Bronchial epithelial cell (primary cell): ENCODE measurements around the gene GALNT18. TPM values are rescaled to one million over a fixed set of nuclear protein-coding genes. Genes with fewer than 3 reads are reported as not detected.

Source experiments
- DNase-seq: peaks from one replicate; pipeline ENCODE4 v3.0.0-alpha.2; 2010; ENCODE audit warnings: low read depth
- FAIRE-seq: peaks from 2 replicates; lab custom pipeline; 2011; peaks lifted over from hg19 to GRCh38; lab: Jason Lieb, UNC
- H3K27me3 ChIP-seq: 2 replicates; pipeline ENCODE4 v1.5.1; 2011; ENCODE audit warnings: low read length; ENCODE audit not compliant: control insufficient read depth, insufficient read depth
- H3K36me3 ChIP-seq: 2 replicates; pipeline ENCODE4 v1.5.1; 2011; ENCODE audit warnings: low read length; ENCODE audit not compliant: control insufficient read depth, insufficient read depth
- H3K4me3 ChIP-seq: 2 replicates; pipeline ENCODE4 v1.5.1; 2011; ENCODE audit warnings: mild to moderate bottlenecking, low read depth, low read length, control low read depth
- CTCF ChIP-seq: IDR thresholded peaks from 2 replicates; pipeline ENCODE4 v1.5.1; 2011; ENCODE audit warnings: mild to moderate bottlenecking, moderate library complexity, low read length, control low read depth, inconsistent platforms; ENCODE audit not compliant: insufficient read depth, severe bottlenecking
- total RNA-seq: library from RNA; depleted of rRNA; stranded (reverse); fragments of >200 nt; gene quantifications from 2 replicates; pipeline ENCODE4 v1.2.1, GENCODE V29; 2014

GALNT18 gene
- total RNA-seq, 1 donor from 2014 or later, result 26.1 TPM

GRCh38 chr11:11320825-11321224 is 301.0 kb downstream of the GALNT18 start:
- no peak for FAIRE-seq
- H3K36me3 ChIP-seq, result no peaks in the 10 kb centered on the region

GRCh38 chr11:11318961-11319360 is 302.8 kb downstream of the GALNT18 start:
- no peak overlapping the region for H3K4me3 ChIP-seq
- no peak for TF ChIP-seq CTCF
- no peak for DNase-seq
- no peaks in the 10 kb centered on the region for H3K36me3 ChIP-seq
- no peaks in the 10 kb centered on the region for H3K27me3 ChIP-seq
- no peak for FAIRE-seq

More at GRCh38 chr11:11320825-11321224, 301.0 kb downstream of the GALNT18 start:
- no peak overlapping the region for H3K4me3 ChIP-seq
- no peak for DNase-seq
- H3K27me3 ChIP-seq, result no peaks in the 10 kb centered on the region
- no peak for TF ChIP-seq CTCF

GRCh38 chr11:11318461-11318860 is 303.3 kb downstream of the GALNT18 start:
- no peak for TF ChIP-seq CTCF
- Histone ChIP-seq H3K36me3 (no peaks in the 10 kb centered on the region), H3K4me3 (no peak overlapping the region), H3K27me3 (no peaks in the 10 kb centered on the region)
- no peak for DNase-seq
- no peak for FAIRE-seq

GRCh38 chr11:11316651-11317230 is 305.1 kb downstream of the GALNT18 start:
- Histone ChIP-seq H3K27me3 (no peaks in the 10 kb centered on the region), H3K36me3 (no peaks in the 10 kb centered on the region), H3K4me3 (no peak overlapping the region)
- DNase-seq (peak; percentile 49), FAIRE-seq (peak; percentile 47)
- no peak for TF ChIP-seq CTCF

- Histone ChIP-seq H3K4me3 (no peak overlapping the region), H3K36me3 (no peaks in the 10 kb centered on the region), H3K27me3 (no peaks in the 10 kb centered on the region)
- TF ChIP-seq CTCF, result no peak
- DNase-seq (no peak), FAIRE-seq (no peak)
Measured at GRCh38 chr11:11313902-11314692, 307.7 kb downstream of the GALNT18 start.
